Omental fat pad (tissue), 4 donors: ENCODE measurements around the gene OPA3. TPM values are rescaled to one million over a fixed set of nuclear protein-coding genes. Genes with fewer than 3 reads are reported as not detected.

Experiments used
- ATAC-seq: fragments of 150-250 bp; one replicate; pipeline ENCODE4 v1.9.1; 2016; ENCODE audit warnings: mild to moderate bottlenecking, moderate library complexity; ENCODE audit not compliant: low FRiP score
- DNase-seq: peaks from one replicate; pipeline ENCODE4 v3.0.0-alpha.2; 2019; ENCODE audit warnings: low spot score
- CTCF ChIP-seq, 3 donors: fragments of 450-650 bp; IDR thresholded peaks; one replicate each; pipeline ENCODE4 v1.5.1; 2016 to 2017; ENCODE audit warnings: antibody characterized with exemption in 3 of 3, mild to moderate bottlenecking in 3 of 3, moderate library complexity in 2 of 3
- total RNA-seq, 4 donors: library from RNA; depleted of rRNA; stranded (reverse); fragments of >200 nt; gene quantifications; one replicate each; pipeline ENCODE4 v1.1.0, GENCODE V29; 2016

Gene OPA3
- total RNA-seq, 4 donors from 2014 or later, result 6.3 to 15.5 (median 11.1) TPM

GRCh38 chr19:45554481-45554880, 30.1 kb downstream of the OPA3 start:
- ATAC-seq (no peak), DNase-seq (no peak)
- TF ChIP-seq CTCF (IDR thresholded peaks at IDR 0.05), result no peak

GRCh38 chr19:45553464-45553863, 31.1 kb downstream of the OPA3 start:
- no peak for ATAC-seq
- TF ChIP-seq CTCF (IDR thresholded peaks at IDR 0.05), result no peak
- DNase-seq, result no peak

GRCh38 chr19:45547965-45548609, 36.5 kb downstream of the OPA3 start:
- no peak for TF ChIP-seq CTCF (IDR thresholded peaks at IDR 0.05)
- ATAC-seq (no peak), DNase-seq (no peak)

- no peak for TF ChIP-seq CTCF (IDR thresholded peaks at IDR 0.05)
- no peak for DNase-seq
- no peak for ATAC-seq
Measured at GRCh38 chr19:45547211-45547770, 37.3 kb downstream of the OPA3 start.

- no peak for TF ChIP-seq CTCF (IDR thresholded peaks at IDR 0.05)
- no peak for ATAC-seq
- DNase-seq, result no peak
Measured at GRCh38 chr19:45542234-45542668, 42.4 kb downstream of the OPA3 start.

GRCh38 chr19:45539459-45539858, 45.1 kb downstream of the OPA3 start:
- no peak for TF ChIP-seq CTCF (IDR thresholded peaks at IDR 0.05)
- no peak for DNase-seq
- no peak for ATAC-seq

GRCh38 chr19:45531349-45531748, 53.3 kb downstream of the OPA3 start:
- DNase-seq, result no peak
- ATAC-seq, result no peak
- TF ChIP-seq CTCF (IDR thresholded peaks at IDR 0.05), result no peak
